ENCODE measurements around the gene TTBK2. TPM values are rescaled to one million over a fixed set of nuclear protein-coding genes. Genes with fewer than 3 reads are reported as not detected.
"Not testable (repeated sequence)": the region's sequence is repeated elsewhere in the genome, so short reads cannot be mapped to it uniquely, and the experiment has no call there.

TTBK2 gene
- total RNA-seq (ENCODE audit: unreplicated experiment): 14.1 TPM
- long read RNA-seq, partial matches to known transcripts: 2 of 2 reads
- long read RNA-seq, other reads (novel, unspliced or antisense): 0 of 2 reads

DNA sequence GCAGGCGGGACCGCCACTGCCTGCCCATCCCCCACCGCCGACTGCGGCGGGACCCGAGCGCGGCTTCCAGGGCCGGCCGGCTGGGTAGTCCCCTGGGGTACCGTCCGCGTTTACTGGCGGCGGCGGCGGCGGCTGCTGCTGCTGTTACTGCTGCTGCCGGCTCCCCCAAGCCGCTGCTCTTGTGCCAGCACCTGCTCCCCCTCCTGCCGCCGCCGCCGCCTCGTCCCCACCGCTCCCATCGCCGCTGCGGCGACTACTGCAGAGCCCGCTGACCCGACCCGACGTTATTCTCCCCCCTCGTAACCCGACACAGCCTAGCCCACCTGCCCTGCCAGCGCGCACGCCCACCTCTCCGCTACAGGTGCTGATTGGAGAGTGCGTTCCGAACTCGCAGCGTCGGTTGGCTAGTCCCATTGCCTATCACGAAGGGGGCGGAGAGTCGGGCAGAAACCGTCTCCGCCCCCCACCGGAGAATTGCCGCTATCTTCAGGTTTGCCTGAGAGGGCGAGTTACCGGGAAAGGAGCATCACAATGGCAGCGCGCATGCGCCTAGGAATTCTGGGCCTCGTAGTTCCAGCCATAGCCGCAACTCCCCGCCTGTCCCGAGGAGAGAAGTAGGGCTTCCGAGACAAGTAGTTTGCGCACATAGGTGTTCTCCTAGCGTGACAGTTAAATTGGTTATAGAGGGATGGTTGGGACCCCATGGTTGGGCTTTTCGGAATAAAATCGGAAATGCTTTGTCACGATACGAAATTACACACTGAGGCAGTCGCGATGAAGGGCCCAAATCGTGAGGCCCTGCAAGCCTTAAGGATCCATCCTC is at the start of gene TTBK2:
TTBK2 (minus strand) TSS at position 260 of the 823 bp plus-strand sequence. CDS start 42,161 bp downstream, outside the sequence.
- Mint-ChIP-seq H3K9me3 (ENCODE audit: unreplicated experiment) (no peaks in the 10 kb centered on the region), H3K4me3 (ENCODE audit: unreplicated experiment) (peak within 1 kb of the TSS; percentile 96), H3K27me3 (ENCODE audit: unreplicated experiment) (no peaks in the 10 kb centered on the region), H3K36me3 (ENCODE audit: low read depth, unreplicated experiment) (no peaks in the 10 kb centered on the region), H3K27ac (ENCODE audit: unreplicated experiment) (no peak within 1 kb of the TSS), H3K4me1 (ENCODE audit: unreplicated experiment) (peaks cover 16% of the 10 kb centered on the region)
- peak; percentile 98 for DNase-seq (ENCODE audit: low spot score)
- TF ChIP-seq, protein P1, sequence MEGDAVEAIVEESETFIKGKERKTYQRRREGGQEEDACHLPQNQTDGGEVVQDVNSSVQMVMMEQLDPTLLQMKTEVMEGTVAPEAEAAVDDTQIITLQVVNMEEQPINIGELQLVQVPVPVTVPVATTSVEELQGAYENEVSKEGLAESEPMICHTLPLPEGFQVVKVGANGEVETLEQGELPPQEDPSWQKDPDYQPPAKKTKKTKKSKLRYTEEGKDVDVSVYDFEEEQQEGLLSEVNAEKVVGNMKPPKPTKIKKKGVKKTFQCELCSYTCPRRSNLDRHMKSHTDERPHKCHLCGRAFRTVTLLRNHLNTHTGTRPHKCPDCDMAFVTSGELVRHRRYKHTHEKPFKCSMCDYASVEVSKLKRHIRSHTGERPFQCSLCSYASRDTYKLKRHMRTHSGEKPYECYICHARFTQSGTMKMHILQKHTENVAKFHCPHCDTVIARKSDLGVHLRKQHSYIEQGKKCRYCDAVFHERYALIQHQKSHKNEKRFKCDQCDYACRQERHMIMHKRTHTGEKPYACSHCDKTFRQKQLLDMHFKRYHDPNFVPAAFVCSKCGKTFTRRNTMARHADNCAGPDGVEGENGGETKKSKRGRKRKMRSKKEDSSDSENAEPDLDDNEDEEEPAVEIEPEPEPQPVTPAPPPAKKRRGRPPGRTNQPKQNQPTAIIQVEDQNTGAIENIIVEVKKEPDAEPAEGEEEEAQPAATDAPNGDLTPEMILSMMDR (IDR thresholded peaks at IDR 0.05; ENCODE audit: unreplicated experiment): no peak

DNA sequence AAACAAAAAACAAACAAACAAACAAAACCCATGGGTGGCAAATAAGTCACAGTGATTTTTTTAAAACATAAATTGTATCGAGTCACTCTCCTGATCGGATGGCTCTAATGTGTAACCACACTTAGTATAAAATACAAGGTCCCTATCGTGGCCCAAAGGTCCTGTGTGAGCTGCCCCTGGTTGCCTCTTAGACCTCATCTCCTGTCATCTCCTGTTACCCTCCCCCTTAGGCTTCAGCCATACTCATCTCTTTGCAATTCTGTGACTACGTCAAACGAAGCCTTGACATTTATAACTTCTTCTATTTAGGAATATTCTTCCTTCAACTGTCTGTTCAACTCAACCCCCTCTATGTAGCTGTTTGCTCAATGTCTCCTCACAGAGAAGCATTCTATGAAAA is 43.9 kb upstream of the TTBK2 start:
- H3K27ac Mint-ChIP-seq (ENCODE audit: unreplicated experiment): no peak overlapping the region
- peak overlapping the region; percentile 16 for H3K4me3 Mint-ChIP-seq (ENCODE audit: unreplicated experiment)
- no peaks in the 10 kb centered on the region for H3K4me1 Mint-ChIP-seq (ENCODE audit: unreplicated experiment)
- TF ChIP-seq, protein P1 (IDR thresholded peaks at IDR 0.05; ENCODE audit: unreplicated experiment): no peak
- no peaks in the 10 kb centered on the region for H3K9me3 Mint-ChIP-seq (ENCODE audit: unreplicated experiment)
- peaks cover 41% of the 10 kb centered on the region for H3K36me3 Mint-ChIP-seq (ENCODE audit: low read depth, unreplicated experiment)
- DNase-seq (ENCODE audit: low spot score): no peak
- peaks cover 2% of the 10 kb centered on the region for H3K27me3 Mint-ChIP-seq (ENCODE audit: unreplicated experiment)

DNA sequence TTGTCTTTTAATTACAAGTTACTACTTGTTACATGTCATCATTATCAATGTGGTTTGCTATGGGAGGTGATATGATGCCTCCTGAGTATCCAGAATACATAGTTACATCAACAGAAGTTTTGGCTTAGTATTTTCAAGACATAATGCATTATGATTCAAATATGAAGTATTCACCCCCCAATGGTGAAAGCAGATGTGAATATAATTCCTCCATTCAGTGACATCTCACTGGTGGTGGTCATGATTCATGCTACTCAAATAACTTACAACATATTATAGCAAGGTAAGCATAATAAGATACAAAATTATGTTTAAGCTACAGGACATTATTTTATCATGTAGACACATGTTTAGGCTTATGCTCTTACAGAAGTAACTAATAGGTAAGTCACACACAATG is 34.9 kb upstream of the TTBK2 start:
- Mint-ChIP-seq H3K4me1 (ENCODE audit: unreplicated experiment) (no peaks in the 10 kb centered on the region), H3K27me3 (ENCODE audit: unreplicated experiment) (peaks cover 2% of the 10 kb centered on the region), H3K36me3 (ENCODE audit: low read depth, unreplicated experiment) (peaks cover 44% of the 10 kb centered on the region), H3K27ac (ENCODE audit: unreplicated experiment) (no peak overlapping the region), H3K4me3 (ENCODE audit: unreplicated experiment) (no peak overlapping the region), H3K9me3 (ENCODE audit: unreplicated experiment) (no peaks in the 10 kb centered on the region)
- TF ChIP-seq, protein P1 (IDR thresholded peaks at IDR 0.05; ENCODE audit: unreplicated experiment): no peak
- DNase-seq (ENCODE audit: low spot score): no peak

DNA sequence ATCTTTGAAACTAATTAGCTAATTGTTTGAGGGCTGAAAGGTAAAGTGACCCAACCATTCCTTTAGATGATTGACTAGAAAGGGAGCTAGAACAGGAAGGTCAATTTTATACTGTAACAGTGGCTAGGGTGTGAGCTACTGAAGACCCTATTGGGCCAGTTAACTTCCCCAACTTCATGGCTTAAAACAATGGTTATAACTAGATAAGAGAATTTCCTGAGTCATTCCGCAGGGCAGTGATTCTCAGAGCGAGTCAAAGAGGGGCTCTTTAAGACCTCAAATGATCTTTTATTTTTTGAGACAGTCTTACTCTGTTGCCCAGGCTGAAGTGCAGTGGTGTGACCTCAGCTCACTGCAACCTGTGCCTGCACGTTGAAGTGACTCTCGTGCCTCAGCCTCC is 33.7 kb upstream of the TTBK2 start:
- H3K27ac Mint-ChIP-seq (ENCODE audit: unreplicated experiment): no peak overlapping the region
- TF ChIP-seq, protein P1 (IDR thresholded peaks at IDR 0.05; ENCODE audit: unreplicated experiment): no peak
- peaks cover 36% of the 10 kb centered on the region for H3K36me3 Mint-ChIP-seq (ENCODE audit: low read depth, unreplicated experiment)
- H3K4me1 Mint-ChIP-seq (ENCODE audit: unreplicated experiment): no peaks in the 10 kb centered on the region
- peaks cover 2% of the 10 kb centered on the region for H3K27me3 Mint-ChIP-seq (ENCODE audit: unreplicated experiment)
- no peak for DNase-seq (ENCODE audit: low spot score)
- H3K4me3 Mint-ChIP-seq (ENCODE audit: unreplicated experiment): no peak overlapping the region
- no peaks in the 10 kb centered on the region for H3K9me3 Mint-ChIP-seq (ENCODE audit: unreplicated experiment)

DNA sequence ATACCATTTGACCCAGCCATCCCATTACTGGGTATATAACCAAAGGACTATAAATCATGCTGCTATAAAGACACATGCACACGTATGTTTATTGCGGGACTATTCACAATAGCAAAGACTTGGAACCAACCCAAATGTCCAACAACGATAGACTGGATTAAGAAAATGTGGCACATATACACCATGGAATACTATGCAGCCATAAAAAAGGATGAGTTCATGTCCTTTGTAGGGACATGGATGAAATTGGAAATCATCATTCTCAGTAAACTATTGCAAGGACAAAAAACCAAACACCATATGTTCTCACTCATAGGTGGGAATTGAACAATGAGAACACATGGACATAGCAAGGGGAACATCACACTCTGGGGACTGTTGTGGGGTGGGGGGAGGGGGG is 28.3 kb upstream of the TTBK2 start:
- H3K36me3 Mint-ChIP-seq (ENCODE audit: low read depth, unreplicated experiment): peaks cover 24% of the 10 kb centered on the region
- H3K4me1 Mint-ChIP-seq (ENCODE audit: unreplicated experiment): not testable (repeated sequence)

More for the DNA sequence above, 28.3 kb upstream of the TTBK2 start:
- not testable (repeated sequence) for H3K27me3 Mint-ChIP-seq (ENCODE audit: unreplicated experiment); H3K4me3 Mint-ChIP-seq (ENCODE audit: unreplicated experiment); DNase-seq (ENCODE audit: low spot score); H3K27ac Mint-ChIP-seq (ENCODE audit: unreplicated experiment); H3K9me3 Mint-ChIP-seq (ENCODE audit: unreplicated experiment)
